Caki2 (cell line): ENCODE results near the gene FKBP10. TPM values are rescaled to one million over a fixed set of nuclear protein-coding genes. Genes with fewer than 3 reads are reported as not detected.

Source experiments
- DNase-seq: peaks from one replicate; pipeline ENCODE4 v3.0.0-alpha.2; 2015; ENCODE audit warnings: low read depth
- in situ Hi-C: cut with HindIII; loops from 2 replicates; pipeline ENCODE4 v1.10.0; 2016; ENCODE audit warnings: low sequenced_read_pairs, low pct_unique_long_range_greater_than_20kb, mixed read lengths
- total RNA-seq: library from RNA; depleted of rRNA; stranded (reverse); fragments of >200 nt; shearing (Covaris generic); gene quantifications from 2 replicates; pipeline ENCODE4 v1.2.3, GENCODE V29; 2014; ENCODE audit warnings: low replicate concordance; rRNA removed

FKBP10 gene
- total RNA-seq, 1 experiment from 2014 or later = 351 TPM

- DNase-seq = peak; percentile 84
- in situ Hi-C loops = no loop called here
Measured at GRCh38 chr17:41864836-41865595, 52.2 kb downstream of the FKBP10 start, which contains the start of gene KLHL11. KLHL11 (minus strand) TSS chr17:41865423; CDS start chr17:41865370, 53 bp downstream.

DNA sequence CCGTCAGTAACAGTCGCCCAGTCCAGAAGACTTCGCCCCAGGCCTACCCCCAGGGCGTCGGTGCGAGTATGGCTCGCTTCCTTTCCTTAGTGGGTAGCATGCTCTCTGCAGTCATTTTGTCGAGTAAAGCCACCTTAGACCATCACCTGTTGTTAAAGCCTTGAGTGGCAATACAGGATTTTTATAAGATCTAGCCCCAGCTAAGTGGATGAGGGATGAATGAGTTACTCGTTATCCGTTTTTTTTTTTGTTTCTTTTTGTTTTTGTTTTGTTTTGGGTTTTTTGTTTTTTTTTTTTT is 52.7 kb downstream of the FKBP10 start:
- DNase-seq = no peak
- in situ Hi-C loops = no loop called here

GRCh38 chr17:41868568-41868967 is 55.8 kb downstream of the FKBP10 start:
- in situ Hi-C loops = no loop called here

GRCh38 chr17:41869426-41869825 is 56.6 kb downstream of the FKBP10 start:
- in situ Hi-C loops = no loop called here

More at GRCh38 chr17:41868568-41868967, 55.8 kb downstream of the FKBP10 start:
- DNase-seq = no peak

GRCh38 chr17:41870097-41870496 is 57.3 kb downstream of the FKBP10 start:
- DNase-seq = no peak
- in situ Hi-C loops = no loop called here

More at GRCh38 chr17:41869426-41869825, 56.6 kb downstream of the FKBP10 start:
- DNase-seq = no peak

DNA sequence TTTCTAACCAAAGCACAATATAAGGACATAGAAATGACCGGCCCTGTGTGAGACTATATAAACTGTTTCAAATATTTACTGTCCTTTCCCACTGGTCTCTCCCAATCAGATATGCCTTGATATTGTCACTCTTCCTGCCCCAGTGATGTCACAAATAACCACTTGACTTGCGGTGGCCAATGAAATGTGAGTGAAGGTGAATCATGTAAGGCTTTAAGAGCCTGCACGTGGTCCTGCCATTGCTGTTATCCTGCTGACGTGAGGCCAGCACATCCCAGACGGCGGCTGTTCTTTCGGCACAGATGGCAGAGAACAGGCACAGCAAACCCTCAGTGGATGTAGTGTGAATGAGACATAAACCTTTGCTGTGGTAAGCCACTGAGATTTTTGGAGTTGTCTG is 57.8 kb downstream of the FKBP10 start:
- no peak for DNase-seq
- in situ Hi-C loops = no loop called here

GRCh38 chr17:41871789-41872188 is 59.0 kb downstream of the FKBP10 start:
- in situ Hi-C loops = no loop called here
- no peak for DNase-seq

Other genes with a start within 250 kb of the FKBP10 start
- not detected in 2 replicates for gene KRT9, start 240.9 kb upstream of the FKBP10 start, total RNA-seq
- not detected in 2 replicates for gene KRT14, start 226.1 kb upstream of the FKBP10 start, total RNA-seq
- gene KRT16, start 200.2 kb upstream of the FKBP10 start, total RNA-seq = 1.4 TPM in 1 of 2 replicates, not detected in the other
- gene KRT17, start 188.4 kb upstream of the FKBP10 start, total RNA-seq = not detected in 2 replicates
- gene EIF1, start 124.1 kb upstream of the FKBP10 start, total RNA-seq = 25.4 and 50.9 TPM in 2 replicates
- gene GAST, start 100.7 kb upstream of the FKBP10 start, total RNA-seq = not detected in 2 replicates
- not detected in 2 replicates for gene HAP1, start 78.4 kb upstream of the FKBP10 start, total RNA-seq
- gene JUP, start 26.3 kb upstream of the FKBP10 start, total RNA-seq = 56.9 and 111 TPM in 2 replicates
- gene P3H4, start 1.1 kb upstream of the FKBP10 start, total RNA-seq = 148 and 200 TPM in 2 replicates
- gene NT5C3B, start 23.2 kb downstream of the FKBP10 start, total RNA-seq = 69.5 and 97.0 TPM in 2 replicates
- gene KLHL10, start 24.8 kb downstream of the FKBP10 start, total RNA-seq = not detected in 2 replicates
- gene KLHL11, start 52.4 kb downstream of the FKBP10 start, total RNA-seq = 10.3 and 15.5 TPM in 2 replicates
- 146 and 150 TPM in 2 replicates for gene ACLY, start 105.9 kb downstream of the FKBP10 start, total RNA-seq
- 0.78 and 2.6 TPM in 2 replicates for gene ODAD4, start 117.6 kb downstream of the FKBP10 start, total RNA-seq
- gene CNP, start 153.8 kb downstream of the FKBP10 start, total RNA-seq = 50.2 and 67.0 TPM in 2 replicates
- 48.4 and 72.9 TPM in 2 replicates for gene DNAJC7, start 204.4 kb downstream of the FKBP10 start, total RNA-seq
- 65.6 and 77.5 TPM in 2 replicates for gene NKIRAS2, start 207.1 kb downstream of the FKBP10 start, total RNA-seq
- 0.98 and 1.5 TPM in 2 replicates for gene C17orf113, start 237.6 kb downstream of the FKBP10 start, total RNA-seq